Activated CD8-positive, alpha-beta memory T cell treated with anti-CD3 and anti-CD28 coated beads, Interleukin-2, amount 50 U/mL, for 24 hours (primary cell): ENCODE data around the gene KLHL33.
A peak's percentile ranks its signal among the peaks of the same experiment; 100 is the strongest.

Experiments
- DNase-seq: peaks from one replicate; pipeline ENCODE4 v3.0.0-alpha.2; 2020; ENCODE audit errors: extremely low read depth

The KLHL33 gene, protein sequence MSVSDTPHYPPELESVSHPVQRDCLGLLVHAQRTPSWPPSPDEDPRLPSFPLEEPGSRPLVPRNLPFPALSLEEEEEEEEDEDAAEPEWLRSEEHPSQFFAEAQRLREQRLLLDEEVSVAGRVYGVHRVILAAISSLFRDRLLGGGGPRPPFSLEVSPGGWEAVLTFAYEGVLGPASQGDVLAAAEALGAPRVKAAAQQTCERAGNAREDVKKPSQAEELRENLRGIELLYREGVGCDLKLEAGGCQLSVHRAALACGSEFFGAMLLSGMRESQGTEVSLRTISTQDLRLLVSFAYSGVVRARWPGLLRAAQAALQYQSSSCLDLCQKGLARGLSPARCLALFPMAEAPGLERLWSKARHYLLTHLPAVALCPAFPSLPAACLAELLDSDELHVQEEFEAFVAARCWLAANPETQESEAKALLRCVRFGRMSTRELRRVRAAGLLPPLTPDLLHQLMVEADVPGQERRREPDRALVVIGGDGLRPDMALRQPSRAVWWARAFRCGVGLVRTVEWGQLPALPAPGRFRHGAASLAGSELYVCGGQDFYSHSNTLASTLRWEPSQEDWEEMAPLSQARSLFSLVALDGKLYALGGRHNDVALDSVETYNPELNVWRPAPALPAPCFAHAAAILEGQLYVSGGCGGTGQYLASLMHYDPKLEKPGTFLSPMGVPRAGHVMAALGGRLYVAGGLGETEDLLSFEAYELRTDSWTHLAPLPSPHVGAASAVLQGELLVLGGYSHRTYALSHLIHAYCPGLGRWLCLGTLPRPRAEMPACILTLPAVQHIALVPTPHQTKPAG

DNA sequence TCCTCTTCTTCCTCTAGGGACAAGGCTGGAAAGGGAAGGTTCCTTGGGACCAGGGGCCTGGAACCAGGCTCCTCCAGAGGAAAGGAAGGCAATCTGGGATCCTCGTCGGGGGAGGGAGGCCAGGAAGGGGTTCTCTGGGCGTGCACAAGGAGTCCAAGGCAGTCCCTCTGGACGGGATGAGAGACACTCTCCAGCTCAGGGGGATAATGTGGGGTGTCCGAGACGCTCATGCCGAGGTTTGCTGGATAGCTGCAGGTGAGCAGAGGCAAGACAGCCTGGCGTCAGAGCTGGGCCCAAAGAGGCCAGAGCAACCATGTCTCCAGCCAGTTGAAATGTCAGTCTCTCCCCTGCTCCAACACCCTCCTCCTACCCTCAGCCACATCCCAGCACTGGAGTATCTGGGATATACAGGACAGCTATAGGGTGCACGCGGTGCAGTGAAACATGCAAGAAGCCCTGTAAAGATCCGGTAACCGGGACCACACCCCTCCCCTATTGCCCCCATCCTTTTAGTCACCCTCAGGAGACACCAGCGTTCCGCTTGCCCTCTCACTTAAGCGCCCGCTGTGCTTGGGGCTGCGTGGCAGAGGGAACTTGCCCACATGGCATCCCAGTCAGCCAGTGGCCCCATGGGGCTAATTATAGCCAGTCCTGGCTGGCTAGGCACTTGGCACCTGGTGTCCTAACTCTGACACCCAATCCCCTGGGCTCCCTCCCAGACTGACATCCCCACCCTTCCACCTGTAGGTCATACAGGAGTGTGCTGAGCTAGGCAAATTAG is at the start of gene KLHL33:
KLHL33 (minus strand) TSS at position 585 of the 781 bp plus-strand sequence; CDS start at position 230, 355 bp downstream.
- no peak for DNase-seq

DNA sequence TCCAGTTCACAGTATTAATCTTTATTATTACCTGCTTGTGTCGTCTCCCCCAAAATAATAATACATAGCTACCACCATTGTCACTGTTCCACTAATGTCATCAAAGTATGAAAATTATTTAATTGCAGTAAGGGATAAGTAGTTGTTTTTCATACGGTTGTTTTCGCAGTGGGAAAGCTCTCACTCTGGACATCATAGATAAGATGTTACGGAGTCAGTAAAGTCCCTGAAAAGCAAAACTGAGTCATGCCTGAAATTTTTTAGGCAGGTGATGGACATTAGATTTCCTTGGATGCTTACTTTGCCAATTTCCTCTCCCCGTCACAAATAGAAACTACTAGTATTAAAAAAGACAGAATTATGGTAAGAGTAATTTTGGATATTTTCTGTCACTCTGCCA is 46.4 kb upstream of the KLHL33 start:
- DNase-seq: no peak

DNA sequence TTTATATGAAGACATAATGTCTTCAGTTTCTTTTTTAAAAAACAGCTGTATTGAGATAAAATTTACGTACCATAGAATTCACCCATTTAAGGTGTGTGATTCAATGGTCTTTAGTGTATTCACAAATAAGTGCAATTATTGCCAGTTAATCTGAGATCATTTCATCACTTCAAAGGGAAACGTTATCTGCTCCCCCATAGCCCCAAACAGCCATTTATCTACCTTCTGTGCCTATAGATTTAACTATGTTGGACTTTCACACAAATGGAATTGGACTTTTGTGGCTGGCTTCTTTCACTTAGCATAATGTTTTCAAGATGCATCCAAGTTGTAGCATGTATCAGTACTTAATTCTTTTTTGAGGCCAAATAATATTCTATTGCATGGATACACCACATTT is 42.9 kb upstream of the KLHL33 start:
- no peak for DNase-seq

DNA sequence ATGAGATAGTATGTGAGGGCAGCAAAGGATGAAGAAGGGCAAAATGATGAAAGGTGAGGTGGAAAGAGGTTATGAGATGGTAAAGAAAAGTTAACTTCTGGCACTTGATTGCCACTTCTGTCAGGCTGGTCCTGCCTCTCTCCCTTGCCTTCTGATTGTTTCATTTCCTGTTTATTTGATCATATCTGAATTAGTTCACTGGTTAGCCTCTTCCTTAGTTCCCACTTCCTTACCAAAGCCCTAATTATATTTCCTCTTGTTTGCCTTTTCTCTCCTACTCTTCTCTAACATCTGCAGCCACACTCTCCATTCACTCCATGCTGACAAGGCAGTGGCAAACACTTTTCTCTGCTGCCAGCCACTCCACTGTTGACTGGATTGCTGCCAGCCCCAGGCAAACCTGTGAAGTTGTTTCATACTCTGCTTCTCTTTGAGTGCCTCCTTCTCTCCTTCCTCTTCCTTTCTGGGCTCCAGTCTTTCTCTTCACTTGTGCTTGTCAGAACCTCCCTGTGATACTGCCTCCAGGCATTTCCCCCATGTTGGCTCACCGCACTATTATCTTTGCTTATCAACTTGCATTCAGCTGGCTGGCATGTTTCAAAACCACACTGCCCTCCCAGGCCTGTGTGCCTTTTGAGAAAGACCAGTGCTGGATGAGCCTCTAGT is 41.4 kb upstream of the KLHL33 start:
- DNase-seq: no peak

DNA sequence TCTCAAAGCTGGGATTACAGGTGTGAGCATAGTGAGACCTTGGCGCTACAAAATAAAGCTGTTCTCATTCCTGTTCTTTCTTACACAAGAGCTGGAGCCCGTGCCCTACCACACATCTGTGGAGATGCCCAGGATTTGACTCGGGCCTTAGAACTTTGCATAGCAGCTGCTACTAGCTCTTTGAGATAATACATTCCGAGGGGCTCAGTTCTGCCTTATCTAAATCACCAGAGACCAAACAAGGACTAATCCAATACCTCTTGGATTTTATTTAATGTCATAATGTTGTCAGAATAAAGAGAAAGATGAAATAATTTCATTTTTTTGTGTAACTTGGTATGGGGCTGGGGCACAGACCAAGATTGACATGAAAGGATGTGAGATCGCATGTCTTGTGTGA is 40.8 kb upstream of the KLHL33 start:
- DNase-seq: no peak

DNA sequence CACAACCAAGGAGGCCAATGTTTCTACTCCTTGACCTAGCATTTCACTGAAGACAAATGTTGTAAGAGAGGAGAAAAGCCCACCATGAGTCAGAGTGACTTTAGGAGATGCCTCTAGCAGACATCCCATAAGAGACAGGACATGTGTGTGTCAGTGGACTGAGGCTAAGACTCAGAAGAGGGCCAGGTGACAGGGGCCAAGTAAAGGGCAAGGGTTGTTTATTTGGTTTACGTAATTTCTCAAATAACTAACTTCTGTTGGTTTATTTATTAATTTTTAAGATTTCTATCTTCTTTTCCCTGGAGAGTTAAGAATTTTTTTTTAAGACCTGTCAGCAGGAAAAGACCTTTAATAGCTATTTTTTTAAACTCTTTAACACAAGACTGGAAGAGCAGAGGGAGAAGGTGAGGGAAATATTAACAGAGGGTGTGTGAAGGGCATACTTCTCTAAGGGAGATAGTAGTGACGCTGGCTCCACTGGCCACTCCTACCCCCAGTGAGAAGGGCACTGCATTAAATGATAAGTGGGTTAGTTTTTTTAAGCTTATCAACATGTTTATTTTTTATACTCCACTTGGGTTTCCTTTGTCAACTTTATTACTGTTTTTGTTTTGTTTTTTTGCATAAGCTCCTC is 36.7 kb upstream of the KLHL33 start:
- DNase-seq: no peak

DNA sequence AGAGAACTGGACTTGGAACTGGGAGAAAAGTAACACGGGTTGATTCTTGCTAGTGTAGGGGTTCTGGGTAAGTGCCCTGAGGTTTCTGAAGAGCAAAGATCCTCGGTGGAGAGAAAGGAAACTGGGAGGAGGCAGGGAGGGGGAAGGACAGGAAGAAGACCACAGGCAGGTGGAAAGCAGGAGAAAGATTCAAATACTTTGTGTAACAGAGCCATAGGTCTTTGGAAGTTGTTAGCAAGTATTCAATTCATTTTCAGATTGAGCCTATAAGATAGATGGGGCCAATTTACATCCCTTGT is 34.6 kb upstream of the KLHL33 start:
- no peak for DNase-seq

DNA sequence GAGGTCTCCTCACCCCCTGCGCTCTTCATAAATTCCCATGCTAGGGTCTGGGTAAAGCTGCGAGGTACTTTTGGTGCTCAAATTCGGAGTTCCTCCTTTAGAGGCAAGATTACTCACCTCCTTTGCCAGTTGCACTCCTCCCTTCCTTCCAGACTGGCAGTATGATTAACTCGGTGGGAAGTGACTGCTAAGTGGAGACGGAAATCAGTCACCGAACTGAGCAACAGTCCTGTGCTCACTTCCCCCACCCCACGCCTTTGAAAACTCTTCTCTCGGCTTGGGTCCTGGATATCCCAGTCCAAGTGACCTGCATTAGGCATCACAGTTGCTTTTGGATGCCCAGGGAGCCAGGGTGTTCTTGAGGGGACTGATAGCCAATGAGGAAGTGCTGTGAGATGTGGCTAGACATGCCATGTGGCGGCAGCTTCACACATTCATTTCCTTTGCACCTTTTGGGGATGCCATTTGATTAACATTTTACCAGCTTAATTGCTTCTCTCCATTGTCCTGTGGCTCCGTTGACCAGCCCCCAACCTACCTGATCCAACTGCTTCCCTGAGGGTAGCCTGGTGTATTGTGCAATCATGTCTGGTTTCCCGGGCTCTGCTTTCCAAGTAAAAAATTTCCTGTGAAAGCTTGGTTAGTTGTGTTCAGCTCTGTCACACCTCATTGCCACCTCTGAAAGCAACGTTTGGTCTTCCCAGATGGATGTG is 34.1 kb upstream of the KLHL33 start:
- peak; percentile 38 for DNase-seq

DNA sequence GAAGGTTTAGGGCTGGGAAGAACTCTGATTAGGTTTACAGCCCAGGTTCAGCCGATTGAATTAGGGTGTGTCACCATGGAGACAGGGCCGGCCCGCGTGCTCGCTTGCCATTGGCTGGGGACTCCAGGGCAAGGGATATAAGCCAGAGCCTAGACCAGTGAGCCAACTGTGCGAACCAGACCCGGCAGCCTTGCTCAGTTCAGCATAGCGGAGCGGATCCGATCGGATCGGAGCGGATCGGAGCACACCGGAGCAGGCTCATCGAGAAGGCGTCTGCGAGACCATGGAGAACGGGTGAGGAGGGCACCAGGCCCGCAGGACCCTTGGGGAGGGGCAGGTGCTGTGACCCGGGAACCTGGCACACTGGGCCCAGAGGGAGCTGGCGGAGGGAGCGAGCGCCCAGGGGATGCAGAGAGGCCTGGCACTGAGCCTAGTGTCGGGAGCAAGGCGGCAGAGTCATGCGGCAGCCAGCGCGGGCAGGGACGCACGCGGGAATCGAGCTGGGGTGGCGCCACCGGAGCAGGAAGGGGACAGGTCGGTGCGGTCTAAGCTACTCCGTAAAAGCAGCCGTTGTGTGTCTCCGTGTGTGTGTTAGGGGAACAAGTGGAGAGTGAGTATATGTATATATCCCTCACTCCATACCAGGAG is 33.4 kb upstream of the KLHL33 start, which contains the start of gene PNP:
PNP (plus strand) TSS at position 165 of the 648 bp plus-strand sequence; CDS start at position 284, 119 bp downstream.
- peak; percentile 69 for DNase-seq

DNA sequence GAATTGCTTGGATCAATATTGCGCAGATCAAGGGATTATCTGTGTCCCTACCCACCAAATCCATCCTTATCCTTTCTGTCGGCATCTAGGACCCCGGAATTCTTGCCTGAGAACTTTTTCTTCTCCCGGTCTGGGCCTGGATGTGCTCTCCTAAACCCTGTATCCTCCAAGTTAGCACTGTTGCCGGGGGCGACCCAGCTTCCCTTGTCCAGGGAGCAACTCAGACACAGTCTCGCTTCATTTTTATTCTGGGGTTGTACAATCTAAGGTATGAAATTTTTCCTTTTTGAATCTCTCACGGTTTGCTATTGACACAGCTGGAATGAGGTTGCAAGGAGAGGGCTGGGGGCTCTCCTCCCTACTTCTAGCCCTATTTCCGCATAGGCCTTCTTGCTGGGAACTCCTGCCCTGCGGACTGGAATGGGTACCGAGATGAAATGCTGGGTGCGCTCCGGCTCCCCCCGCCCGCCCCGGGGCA is 32.8 kb upstream of the KLHL33 start:
- DNase-seq: no peak

DNA sequence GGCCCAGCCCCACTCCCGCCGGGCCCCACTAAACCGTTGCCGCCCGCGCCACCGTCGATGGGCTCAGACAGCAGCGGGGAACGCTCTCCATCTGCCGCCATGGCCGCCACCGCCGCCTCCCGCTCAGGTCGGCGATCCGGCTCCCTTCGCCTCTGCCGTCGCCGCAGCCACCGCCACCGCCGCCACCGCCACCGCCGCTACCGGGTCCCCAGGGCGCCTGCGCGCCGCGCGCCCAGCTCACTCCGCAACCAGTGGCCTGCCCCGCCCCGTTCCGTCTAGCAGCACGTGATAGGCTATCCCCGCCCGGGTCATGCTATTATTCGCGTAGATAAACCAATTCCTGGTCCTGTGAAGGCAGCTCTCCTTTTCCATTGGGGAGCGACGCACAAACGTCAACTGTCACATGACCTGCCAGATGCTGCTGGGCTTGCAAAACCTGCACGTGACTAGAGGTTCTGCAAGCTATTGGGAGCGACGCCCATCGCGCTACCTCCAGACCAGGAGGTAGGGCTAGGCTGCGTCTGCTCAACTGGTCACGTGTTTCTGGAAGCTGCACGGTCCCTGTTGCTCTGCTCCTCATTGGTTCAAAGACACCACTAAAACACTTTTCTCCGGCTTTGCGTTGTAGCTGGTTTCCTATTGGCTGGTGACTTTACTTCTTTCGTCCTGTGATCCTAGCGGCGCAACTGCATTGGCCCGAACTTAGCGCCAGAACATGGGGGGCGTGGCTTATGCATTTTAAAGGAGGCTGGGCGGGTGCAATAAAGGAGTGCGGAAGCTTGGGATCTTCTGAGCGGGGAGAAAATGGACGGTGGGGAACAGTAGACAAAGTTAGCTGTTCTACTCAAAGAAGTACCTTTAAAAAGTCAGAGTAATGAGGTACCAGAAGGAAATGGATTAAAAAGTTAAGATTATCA is 25.5 kb upstream of the KLHL33 start, which contains the start of gene PIP4P1:
PIP4P1 (minus strand) TSS at position 210 of the 917 bp plus-strand sequence; CDS start at position 101, 109 bp downstream.
- DNase-seq: peak; percentile 99

DNA sequence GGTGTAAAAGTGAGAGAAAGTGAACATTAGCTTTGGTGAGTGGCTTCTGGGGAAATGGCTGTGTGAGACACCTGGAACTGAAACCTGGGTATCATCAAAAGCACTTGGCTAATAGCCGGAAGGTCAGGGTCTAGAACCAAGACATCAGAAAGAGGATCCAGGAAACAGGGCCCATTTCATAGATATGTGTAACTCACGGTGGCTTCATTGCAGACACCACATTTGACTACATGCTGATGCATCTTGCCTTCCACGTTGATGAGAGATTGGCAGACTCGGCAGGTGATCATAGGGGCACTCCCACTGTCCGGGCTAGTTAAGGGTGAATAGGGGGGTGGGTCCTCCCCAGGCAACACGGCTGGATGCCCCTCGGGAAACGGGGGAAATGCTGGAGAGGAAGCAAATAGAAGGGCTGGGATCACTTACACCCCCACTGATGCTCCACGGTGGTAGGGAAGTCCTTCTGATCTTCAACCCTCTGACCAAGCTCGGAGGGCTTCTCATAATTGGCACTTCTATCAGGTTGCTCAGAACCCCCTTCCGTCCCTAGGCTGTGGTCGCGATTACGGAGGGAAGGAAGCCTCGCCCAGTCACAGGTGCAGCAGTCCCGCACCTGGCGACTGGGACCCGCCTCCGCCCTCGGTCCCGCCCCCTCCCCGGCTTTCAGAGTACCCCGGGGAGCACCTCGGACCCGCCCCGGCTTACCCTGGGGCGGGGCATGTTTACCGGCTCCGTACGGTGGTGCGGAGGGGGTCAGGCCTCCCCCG is 24.7 kb upstream of the KLHL33 start:
- DNase-seq: no peak

DNA sequence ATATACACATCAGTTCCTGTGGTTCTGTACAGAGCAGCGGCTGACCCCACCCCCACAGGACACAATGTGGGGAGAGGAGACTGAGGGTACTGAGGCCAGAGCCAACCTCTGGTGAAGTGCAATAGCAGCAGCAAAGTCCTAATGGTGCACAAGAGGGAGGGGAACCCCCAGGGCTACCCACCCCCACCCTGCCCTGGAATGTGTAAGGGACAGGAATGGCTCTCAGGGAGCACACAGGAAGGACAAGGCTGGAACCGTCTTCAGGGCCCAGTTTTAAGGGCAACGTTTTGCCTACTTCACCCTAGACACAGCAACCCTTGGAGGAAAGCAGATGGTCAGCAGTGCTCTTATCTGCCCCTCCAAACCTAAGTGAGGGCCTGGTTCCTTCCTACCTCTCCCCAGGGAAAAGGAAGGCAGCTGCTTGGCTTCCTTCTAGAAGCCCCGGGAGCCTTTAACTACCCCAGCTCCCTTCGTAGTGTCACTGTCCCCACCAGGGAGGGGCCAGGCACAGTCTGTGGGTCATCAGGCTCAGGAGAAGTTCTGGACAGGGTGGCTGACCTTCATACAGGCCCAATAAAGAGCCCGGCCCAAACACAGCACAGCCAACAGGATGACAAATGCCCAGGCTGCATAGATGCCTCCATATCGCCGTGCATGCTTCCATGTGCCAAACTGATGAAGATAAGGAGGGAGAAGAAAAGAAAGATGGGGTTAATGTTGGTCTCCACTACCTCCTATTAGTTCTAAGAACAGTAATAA is 22.2 kb upstream of the KLHL33 start:
- DNase-seq: no peak

DNA sequence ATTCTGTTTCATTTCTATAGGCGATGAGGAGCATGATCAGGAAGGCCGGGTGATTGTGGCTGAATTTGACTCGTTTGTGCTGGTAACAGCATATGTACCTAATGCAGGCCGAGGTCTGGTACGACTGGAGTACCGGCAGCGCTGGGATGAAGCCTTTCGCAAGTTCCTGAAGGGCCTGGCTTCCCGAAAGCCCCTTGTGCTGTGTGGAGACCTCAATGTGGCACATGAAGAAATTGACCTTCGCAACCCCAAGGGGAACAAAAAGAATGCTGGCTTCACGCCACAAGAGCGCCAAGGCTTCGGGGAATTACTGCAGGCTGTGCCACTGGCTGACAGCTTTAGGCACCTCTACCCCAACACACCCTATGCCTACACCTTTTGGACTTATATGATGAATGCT is 21.0 kb upstream of the KLHL33 start:
- no peak for DNase-seq

DNA sequence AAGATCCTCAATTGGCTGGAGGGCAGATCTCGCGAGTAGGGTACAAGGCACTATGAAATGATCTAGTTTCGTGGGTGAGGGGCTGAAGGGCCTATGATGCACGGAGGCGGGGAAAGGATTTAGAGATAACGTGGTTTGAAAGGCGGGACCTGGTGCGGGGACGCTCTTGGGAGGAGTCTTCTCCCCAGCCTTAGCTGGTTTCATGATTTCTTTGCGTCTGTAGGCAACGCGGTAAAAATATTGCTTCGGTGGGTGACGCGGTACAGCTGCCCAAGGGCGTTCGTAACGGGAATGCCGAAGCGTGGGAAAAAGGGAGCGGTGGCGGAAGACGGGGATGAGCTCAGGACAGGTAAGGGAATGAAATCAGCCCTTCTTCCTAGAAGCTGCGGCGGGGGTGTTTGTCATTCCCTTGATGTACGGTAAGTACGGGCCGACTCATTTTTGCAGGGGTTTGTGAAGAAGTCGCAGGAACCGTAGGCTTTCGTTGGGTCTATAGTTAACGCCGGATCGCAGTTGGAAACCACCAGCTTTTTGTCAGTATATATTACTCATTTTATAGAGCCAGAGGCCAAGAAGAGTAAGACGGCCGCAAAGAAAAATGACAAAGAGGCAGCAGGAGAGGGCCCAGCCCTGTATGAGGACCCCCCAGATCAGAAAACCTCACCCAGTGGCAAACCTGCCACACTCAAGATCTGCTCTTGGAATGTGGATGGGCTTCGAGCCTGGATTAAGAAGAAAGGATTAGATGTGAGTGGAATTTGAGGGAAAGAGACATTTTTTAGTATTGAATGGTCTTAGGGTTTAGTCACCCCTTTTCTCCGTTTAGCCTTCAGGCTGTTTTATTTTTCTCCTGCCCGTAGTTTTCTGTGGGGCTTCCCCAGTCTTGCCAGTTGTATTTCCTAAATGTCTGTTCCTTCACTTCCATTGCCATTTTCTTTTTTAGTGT is 19.7 kb upstream of the KLHL33 start:
- DNase-seq: no peak
